Measurements from ENCODE around the gene NFKB1.

NFKB1 gene

GRCh38 chr4:102497986-102498385, 3.2 kb upstream of the NFKB1 start:
- no peak for FAIRE-seq

DNA sequence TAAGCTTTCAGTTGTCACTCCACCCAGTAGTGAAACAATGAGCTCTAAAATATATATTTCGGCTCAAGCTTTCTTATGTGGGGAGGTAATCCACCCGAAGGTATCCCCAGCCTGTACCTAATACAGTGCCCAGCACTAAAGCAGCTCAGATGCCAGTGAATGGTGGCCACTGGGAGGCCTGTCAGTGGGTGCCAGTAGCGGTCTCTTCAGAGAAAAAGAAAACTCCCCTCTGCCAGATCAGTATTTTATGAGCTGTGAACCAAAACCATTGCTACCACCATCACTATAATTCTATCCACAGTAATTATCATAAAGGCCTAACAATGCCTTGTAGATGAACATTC, 835 bp upstream of the NFKB1 start:
- no peak for FAIRE-seq

GRCh38 chr4:102501447-102501696, 213 bp downstream of the NFKB1 start:
- FAIRE-seq: no peak

DNA sequence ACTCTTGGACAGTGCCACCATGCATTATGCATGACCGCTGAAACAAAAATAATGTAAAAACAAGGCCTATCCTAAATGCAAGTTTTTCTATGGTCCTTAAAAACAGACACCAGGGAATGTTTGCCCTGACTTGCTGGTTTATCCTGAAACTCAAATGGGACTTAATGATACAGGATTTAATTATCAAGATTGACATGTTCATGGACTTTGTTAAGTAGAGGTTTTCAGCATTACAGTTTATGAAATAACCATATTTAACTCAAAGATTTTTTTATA, 1.3 kb downstream of the NFKB1 start:
- no peak for FAIRE-seq

- FAIRE-seq: no peak
These were observed 2.2 kb downstream of the NFKB1 start for GRCh38 chr4:102503301-102503746.

DNA sequence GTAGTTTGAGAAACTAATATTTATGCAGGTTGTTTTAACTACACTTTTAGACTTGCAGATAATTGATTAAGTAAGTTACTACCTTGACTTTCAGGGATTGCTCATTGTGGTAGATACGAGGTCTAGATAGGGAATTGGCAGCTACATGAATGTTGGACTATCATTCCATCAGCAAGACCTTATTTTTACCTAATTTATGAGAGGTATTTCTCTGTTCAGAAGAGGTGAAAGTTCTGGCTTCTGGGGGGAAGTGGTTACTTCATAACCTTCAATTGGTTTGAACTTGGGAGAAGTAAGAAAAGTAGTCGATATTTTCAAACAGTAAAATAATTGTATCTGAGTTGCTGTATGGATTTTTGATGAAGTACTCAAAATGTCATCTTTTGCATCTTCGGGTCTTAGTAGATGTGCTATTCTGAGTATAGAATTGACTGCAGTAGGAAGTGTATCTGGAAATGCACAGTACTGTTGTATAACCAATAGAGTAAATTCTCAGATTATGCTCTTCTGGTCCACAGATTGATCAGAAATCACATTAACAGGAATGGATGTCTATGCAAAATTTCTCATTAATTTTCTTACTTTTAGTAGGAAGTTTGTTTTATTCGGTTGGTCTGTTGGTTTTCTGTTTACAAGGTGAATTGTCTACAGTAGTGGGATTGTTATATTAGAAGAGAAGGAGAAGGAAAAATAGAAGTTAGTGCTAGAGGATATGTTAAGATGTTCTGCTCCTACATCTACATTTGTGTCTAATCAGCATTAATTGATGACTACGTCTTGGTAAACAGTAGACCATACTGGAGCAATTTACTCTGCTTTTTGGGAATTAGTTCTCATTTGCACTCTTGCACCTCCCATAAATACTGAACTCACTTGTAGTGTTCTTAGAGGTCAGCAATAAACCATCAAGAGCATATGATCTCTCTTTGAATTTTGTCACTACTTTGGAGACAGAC, 3.0 kb downstream of the NFKB1 start:
- FAIRE-seq: no peak

DNA sequence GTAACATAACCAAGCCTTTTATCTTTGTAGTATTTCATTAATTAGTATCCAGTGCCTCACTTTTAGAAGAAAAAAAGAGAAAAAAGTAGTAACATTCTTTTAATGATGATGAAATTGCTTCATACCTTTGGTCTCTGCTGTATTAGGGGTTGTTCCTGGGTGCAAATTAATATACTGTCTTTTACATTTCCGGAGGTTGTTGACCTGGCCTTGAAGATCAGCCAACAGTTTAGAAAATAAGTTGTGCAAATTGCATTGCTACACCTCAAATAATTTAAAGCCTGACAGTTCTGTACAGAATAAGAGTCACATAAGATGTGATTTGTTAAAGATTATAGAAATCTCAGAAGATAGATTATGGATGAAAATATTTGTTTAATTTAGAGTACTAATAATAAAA, 3.8 kb downstream of the NFKB1 start:
- FAIRE-seq: no peak

DNA sequence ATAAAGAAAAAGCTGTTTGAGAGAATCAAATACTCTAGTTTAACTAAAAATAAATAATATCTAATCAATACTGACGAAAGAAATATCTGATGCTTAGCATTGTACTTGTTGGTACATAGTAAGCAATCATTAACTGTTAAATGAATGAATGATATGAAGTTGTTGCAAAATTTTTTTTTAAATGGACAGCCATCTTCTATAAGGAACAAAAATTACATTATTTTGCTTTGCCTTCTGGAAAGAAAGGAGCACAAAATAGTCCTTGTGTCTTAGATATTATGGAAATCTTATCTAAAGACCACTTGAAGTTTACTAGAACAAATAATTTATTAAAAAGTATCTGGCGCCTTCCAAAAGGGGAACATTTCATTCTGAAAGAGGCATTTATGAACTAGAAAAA, 4.5 kb downstream of the NFKB1 start:
- FAIRE-seq: no peak

DNA sequence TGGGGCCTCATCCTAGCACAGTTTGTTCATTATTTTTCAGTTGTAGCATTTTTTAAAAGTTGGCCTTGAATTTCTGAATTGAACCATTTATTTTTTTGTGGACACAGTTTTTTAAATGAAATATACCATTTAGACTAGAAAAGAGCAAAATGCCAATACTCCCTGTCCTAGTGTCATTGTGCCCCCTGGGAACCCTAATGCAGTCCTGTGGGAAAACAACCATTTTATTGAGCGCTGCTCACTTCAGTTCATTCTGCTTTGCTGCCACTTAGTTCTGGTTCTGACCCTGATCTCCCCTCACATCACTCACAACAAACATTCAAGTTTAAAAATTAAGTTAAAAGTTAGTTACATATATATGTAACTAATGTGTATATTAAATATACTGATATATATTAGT, 5.4 kb downstream of the NFKB1 start:
- FAIRE-seq: no peak

- FAIRE-seq: no peak
These were observed 10.9 kb downstream of the NFKB1 start for GRCh38 chr4:102511830-102512605.

GRCh38 chr4:102514298-102514964, 13.3 kb downstream of the NFKB1 start:
- no peak for FAIRE-seq

DNA sequence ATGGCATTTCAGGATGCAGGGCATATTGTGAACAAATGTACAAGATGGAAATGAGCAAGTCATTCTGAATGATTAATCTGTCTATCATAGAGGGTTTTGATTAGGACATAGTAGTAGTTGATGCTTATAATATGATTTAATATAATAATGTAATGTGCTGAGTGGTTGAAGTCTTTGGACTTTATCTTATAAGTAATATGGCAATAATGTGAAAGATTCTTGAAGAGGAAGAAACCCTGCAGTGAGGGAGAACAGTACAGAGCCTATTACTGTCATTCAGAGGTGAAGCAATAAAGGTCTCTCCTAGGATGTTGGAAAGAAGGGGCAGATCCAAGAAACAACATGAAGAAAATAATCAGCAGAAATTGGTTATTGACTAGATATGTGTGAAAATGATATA, 16.6 kb downstream of the NFKB1 start:
- no peak for FAIRE-seq

- no peak for FAIRE-seq
These were observed 17.6 kb downstream of the NFKB1 start for GRCh38 chr4:102518703-102519131.

- no peak for FAIRE-seq
These were observed 18.8 kb downstream of the NFKB1 start for GRCh38 chr4:102519925-102520324.

DNA sequence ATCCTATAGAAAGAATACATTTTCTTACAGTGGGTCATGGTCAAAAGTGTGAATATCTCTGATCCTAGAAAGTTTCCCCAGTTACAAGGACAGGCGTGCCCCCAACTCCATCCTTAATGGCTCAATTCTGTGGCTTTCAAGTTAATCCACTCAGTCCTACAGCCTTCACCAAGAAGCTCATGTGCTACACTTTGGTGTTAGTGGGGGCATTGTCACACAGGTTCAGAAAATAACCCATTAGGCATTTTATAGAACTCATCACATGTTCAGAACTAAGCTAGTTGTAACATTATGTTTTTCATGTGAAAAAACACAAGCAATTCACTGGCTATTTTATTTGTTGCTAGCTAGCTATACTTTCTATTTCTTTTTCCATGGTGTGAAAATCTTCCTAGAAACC, 20.4 kb downstream of the NFKB1 start:
- FAIRE-seq: no peak

- FAIRE-seq: no peak
These were observed 20.9 kb downstream of the NFKB1 start for GRCh38 chr4:102522031-102522440.

DNA sequence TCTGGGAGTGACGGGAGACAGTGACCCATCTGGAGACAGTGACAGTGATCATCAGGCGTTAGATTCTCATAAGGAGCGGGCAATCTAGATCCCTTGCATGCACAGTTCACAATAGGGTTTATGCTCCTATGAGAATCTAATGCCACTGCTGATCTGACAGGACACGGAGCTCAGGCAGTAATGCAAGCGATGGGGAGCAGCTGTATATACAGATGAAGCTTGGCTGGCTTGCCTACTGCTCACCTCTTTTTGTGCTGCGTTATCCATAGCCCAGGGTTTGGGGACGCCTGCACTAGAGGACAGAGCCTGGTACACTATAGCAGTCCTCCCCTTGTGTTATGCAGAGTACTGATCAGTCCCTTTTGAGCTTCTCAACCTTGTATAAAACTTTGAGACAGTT, 23.5 kb downstream of the NFKB1 start:
- FAIRE-seq: no peak

DNA sequence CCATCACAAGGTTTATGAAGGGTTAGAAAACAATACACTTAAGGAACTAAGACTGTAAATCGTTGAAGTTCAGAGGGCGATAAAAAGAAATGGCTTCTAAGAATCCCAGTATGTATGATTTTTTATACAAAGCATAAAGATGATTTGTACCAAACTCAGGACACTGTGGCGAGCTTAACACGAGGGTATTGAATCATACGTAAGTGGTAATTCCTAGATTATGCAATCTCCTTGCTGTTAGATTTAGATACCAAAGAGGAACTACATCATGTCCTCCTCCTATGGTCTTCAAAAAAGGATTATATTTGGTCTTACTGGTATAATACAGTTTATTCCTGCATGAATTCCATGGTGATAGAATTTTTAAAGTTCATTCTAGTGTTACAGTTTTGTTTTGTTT, 23.9 kb downstream of the NFKB1 start:
- FAIRE-seq: no peak

DNA sequence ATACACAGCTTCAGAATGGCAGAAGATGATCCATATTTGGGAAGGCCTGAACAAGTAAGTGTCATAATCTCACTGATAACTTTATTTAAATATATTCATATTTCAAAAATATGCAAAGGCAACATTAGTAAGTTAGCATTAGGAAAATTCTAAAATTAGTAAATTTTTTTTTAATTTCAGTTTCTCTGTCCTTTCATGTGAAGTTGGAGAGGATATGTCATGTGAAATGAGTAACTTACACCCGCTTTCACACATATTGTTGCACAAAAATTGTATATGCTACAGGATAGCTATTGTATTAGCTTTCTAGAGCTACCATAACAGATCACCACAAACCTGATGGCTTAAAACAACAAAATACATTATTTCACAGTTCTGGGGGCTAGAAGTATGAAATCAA, 24.3 kb downstream of the NFKB1 start:
- FAIRE-seq: no peak

GRCh38 chr4:102526532-102526931, 25.4 kb downstream of the NFKB1 start:
- no peak for FAIRE-seq

DNA sequence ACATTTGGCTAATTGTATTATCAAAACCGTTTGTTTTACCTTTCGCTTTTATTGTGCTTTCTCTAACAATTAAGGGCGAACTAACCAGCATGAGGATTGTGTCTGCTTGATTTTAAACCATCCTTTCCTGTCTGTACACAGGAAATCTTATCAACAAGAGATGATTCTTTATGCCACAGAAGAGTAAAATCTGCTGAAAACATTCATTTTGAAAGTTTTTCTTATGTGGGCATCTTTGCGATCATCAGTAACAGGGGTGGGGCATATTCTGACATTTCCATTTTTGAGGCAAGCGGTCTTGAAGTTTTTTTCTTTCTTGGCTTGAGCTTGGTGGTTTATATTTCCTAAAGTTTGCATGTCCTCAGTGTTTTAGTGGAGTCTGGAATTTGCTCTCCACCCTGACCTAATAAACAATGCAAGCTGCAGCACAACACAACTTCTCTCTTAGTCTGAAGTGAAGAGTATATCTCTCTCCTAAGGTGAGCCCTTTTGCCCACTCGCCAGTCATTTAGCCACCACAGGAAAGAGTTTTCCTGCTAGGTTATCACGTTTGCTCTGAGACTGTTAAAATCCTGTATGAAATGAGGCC, 26.6 kb downstream of the NFKB1 start:
- no peak for FAIRE-seq

GRCh38 chr4:102529977-102530376, 28.8 kb downstream of the NFKB1 start:
- FAIRE-seq: no peak

GRCh38 chr4:102530986-102531385, 29.8 kb downstream of the NFKB1 start:
- no peak for FAIRE-seq

- no peak for FAIRE-seq
These were observed 30.3 kb downstream of the NFKB1 start for GRCh38 chr4:102531462-102531861.

All from TTC549 (cell line).